Panc1 (cell line): ENCODE data around the gene HSPBP1.

Experiments used
- POLR2AphosphoS5 ChIP-seq: IDR thresholded peaks from 2 replicates; pipeline ENCODE4 v1.6.1; 2012; ENCODE audit warnings: mild to moderate bottlenecking, low read depth, low read length, moderate library complexity
- TCF7L2 ChIP-seq: IDR thresholded peaks from 2 replicates; pipeline ENCODE4 v1.6.1; 2011; ENCODE audit warnings: mild to moderate bottlenecking, low read depth, low read length, inconsistent platforms
- TF ChIP-seq, protein P1 (sequence below): fragments of 450-650 bp; IDR thresholded peaks from 2 replicates; pipeline ENCODE4 v1.5.1; 2017; ENCODE audit warnings: mild to moderate bottlenecking
- TF ChIP-seq, protein P2 (sequence below), 2 experiments: IDR thresholded peaks; 2 replicates each; pipeline ENCODE4 v1.6.1; 2011 to 2012; ENCODE audit warnings: low read depth in 2 of 2, control low read depth in 1 of 2, low read length in 1 of 2, mild to moderate bottlenecking in 1 of 2, moderate library complexity in 1 of 2; ENCODE audit not compliant: insufficient read depth in 1 of 2

DNA sequence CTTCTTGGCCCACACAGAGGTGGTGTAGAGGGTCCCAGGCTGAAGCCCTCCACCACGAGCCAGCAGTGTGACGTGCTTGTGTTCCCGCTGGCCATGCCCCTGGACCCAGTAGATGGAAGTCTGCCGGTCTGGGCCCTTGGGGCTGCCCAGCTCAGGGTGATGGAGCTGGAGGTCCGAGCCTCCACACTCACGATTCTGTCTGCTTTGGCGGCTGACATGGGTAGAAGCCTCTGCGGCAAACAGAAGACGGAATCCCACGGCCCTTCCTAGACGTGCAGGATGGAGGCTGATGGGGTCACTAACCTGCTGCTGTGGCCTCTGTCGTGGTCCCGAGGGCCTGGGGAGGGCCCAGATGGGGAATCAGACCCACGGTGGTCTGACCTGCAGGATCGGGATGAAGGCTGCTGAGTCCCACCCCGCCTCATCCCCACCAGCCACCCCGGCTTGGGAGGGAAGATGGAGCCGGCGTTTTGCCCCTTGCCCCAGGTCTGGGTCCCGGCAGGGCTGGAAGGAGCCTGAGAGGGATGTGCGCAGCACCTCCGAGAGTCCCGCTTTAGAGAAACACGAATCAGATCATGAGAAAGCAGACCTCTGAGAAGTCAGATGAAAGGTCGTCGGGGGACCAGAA lies 55.8 kb downstream of the HSPBP1 start:
- no peak; the same call in 1 of the 2 replicates for TF ChIP-seq POLR2AphosphoS5
- TF ChIP-seq TCF7L2 = no peak
- TF ChIP-seq, protein P1, sequence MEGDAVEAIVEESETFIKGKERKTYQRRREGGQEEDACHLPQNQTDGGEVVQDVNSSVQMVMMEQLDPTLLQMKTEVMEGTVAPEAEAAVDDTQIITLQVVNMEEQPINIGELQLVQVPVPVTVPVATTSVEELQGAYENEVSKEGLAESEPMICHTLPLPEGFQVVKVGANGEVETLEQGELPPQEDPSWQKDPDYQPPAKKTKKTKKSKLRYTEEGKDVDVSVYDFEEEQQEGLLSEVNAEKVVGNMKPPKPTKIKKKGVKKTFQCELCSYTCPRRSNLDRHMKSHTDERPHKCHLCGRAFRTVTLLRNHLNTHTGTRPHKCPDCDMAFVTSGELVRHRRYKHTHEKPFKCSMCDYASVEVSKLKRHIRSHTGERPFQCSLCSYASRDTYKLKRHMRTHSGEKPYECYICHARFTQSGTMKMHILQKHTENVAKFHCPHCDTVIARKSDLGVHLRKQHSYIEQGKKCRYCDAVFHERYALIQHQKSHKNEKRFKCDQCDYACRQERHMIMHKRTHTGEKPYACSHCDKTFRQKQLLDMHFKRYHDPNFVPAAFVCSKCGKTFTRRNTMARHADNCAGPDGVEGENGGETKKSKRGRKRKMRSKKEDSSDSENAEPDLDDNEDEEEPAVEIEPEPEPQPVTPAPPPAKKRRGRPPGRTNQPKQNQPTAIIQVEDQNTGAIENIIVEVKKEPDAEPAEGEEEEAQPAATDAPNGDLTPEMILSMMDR = no peak
- TF ChIP-seq, protein P2, sequence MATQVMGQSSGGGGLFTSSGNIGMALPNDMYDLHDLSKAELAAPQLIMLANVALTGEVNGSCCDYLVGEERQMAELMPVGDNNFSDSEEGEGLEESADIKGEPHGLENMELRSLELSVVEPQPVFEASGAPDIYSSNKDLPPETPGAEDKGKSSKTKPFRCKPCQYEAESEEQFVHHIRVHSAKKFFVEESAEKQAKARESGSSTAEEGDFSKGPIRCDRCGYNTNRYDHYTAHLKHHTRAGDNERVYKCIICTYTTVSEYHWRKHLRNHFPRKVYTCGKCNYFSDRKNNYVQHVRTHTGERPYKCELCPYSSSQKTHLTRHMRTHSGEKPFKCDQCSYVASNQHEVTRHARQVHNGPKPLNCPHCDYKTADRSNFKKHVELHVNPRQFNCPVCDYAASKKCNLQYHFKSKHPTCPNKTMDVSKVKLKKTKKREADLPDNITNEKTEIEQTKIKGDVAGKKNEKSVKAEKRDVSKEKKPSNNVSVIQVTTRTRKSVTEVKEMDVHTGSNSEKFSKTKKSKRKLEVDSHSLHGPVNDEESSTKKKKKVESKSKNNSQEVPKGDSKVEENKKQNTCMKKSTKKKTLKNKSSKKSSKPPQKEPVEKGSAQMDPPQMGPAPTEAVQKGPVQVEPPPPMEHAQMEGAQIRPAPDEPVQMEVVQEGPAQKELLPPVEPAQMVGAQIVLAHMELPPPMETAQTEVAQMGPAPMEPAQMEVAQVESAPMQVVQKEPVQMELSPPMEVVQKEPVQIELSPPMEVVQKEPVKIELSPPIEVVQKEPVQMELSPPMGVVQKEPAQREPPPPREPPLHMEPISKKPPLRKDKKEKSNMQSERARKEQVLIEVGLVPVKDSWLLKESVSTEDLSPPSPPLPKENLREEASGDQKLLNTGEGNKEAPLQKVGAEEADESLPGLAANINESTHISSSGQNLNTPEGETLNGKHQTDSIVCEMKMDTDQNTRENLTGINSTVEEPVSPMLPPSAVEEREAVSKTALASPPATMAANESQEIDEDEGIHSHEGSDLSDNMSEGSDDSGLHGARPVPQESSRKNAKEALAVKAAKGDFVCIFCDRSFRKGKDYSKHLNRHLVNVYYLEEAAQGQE (IDR thresholded peaks at IDR 0.05; ENCODE audit: insufficient read depth in 1 of 2, low read depth in 2 of 2, low read length in 1 of 2) = no peak
